SU-DHL-6 (cell line): ENCODE measurements around the gene NDUFS1.

Experiments used
- EZH2phosphoT487 ChIP-seq: fragments of 200-600 bp; sonication (generic), shearing (Covaris generic); conservative IDR thresholded peaks from 2 replicates; pipeline ENCODE4 v1.6.1; 2018; ENCODE audit warnings: mild to moderate bottlenecking, antibody characterized with exemption, low read length, moderate library complexity, mixed read lengths
- TF ChIP-seq, protein P1 (sequence below): fragments of 200-600 bp; sonication (generic); IDR thresholded peaks from one replicate; pipeline ENCODE4 v1.5.1; 2017; ENCODE audit warnings: antibody characterized with exemption, mild to moderate bottlenecking, low read length, moderate library complexity; ENCODE audit not compliant: insufficient read depth, poor library complexity, severe bottlenecking

DNA sequence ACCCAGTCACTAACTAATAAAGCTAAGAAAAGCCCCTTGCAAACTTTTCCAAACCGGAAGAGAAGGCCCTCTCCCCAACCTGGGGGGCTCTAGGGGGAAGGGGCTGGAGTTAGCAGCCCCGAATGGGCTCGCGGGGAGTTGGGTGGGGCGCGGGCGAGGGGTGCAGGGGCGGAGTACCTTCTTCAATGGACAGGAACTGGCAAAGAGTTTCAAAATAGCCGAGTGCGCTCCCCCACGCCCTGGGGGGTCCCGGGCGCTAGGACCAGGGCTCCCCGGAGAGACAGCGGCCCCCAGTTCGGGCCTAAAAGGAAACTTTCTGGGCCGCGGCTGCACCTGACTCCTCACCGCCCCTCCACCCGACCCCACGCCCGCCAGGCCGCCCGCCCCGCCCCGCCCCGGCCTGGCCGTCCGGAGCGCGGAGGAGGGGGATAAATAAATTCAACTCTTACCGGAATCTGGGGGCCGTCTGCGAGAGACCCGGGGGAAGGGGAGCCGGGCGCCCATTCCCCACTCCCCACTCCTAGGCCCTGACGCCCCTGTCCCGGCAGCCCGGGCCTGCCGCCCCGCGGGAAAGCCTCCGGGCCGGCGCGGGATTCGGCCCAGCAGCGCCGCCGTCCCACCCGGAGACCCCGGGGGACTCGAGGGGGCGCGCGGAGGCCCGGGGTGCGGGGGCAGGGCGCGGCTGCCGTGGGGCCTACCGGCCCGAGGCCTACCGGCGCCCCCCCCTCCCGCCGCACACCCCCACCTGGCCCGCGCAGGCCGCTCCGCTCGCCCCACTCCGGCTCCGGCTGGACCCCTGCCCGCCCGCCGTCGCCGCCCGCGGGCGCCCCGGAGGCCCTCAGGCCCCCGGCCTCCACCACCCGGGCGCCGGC is 74.1 kb downstream of the NDUFS1 start:
- TF ChIP-seq, protein P1, sequence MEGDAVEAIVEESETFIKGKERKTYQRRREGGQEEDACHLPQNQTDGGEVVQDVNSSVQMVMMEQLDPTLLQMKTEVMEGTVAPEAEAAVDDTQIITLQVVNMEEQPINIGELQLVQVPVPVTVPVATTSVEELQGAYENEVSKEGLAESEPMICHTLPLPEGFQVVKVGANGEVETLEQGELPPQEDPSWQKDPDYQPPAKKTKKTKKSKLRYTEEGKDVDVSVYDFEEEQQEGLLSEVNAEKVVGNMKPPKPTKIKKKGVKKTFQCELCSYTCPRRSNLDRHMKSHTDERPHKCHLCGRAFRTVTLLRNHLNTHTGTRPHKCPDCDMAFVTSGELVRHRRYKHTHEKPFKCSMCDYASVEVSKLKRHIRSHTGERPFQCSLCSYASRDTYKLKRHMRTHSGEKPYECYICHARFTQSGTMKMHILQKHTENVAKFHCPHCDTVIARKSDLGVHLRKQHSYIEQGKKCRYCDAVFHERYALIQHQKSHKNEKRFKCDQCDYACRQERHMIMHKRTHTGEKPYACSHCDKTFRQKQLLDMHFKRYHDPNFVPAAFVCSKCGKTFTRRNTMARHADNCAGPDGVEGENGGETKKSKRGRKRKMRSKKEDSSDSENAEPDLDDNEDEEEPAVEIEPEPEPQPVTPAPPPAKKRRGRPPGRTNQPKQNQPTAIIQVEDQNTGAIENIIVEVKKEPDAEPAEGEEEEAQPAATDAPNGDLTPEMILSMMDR = no peak
- TF ChIP-seq EZH2phosphoT487 = no peak
